GM12874 (cell line): ENCODE results near the gene AARS1.

Experiments
- TF ChIP-seq, protein P1 (sequence below): IDR thresholded peaks from 2 replicates; pipeline ENCODE4 v1.5.1; 2011; ENCODE audit warnings: low read depth, mild to moderate bottlenecking, control low read depth, low read length, moderate library complexity; ENCODE audit not compliant: insufficient read depth

The AARS1 gene

DNA sequence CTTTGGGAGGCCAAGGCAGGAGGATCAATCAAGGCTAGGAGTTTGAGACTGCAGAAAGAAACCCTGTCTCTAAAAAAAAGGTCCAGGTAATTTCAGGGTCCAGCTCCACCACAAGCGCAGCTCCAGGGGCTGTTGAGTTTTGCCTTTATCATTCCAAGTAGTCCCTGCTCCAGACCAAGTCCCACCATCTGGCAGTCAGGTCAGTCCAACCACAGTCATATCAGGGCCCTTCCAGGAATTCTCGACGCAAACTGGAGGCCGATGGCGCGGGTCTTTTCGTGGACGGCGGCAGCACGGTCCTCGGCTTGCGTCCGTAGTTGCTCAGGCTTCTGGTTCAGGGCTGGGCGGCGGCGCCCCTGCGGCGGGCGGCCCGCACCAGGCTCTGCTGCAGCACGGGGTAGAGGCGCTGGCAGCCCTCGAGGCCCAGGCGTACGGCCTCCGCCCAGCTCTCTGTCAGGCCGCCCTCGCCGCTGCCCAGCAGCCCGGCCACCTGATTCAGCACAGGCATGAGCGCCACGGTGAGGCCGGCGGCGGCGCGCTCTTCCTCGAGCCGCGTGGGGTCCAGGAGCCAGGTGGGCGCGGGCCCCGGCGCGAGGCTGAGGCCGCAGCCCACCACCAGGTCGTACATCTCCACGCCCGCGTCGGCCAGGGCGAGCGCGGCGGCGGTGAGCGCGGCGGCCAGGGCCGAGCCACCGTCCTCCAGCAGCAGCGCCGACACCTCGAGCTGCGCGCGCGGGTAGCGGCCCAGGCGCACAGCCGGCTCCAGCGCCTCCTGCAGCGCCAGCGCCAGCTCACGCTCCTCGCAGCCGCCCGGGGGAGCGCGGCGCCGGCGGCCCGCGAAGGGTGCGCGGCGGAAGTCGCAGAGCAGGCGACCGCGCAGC, 38.3 kb downstream of the AARS1 start:
- TF ChIP-seq, protein P1, sequence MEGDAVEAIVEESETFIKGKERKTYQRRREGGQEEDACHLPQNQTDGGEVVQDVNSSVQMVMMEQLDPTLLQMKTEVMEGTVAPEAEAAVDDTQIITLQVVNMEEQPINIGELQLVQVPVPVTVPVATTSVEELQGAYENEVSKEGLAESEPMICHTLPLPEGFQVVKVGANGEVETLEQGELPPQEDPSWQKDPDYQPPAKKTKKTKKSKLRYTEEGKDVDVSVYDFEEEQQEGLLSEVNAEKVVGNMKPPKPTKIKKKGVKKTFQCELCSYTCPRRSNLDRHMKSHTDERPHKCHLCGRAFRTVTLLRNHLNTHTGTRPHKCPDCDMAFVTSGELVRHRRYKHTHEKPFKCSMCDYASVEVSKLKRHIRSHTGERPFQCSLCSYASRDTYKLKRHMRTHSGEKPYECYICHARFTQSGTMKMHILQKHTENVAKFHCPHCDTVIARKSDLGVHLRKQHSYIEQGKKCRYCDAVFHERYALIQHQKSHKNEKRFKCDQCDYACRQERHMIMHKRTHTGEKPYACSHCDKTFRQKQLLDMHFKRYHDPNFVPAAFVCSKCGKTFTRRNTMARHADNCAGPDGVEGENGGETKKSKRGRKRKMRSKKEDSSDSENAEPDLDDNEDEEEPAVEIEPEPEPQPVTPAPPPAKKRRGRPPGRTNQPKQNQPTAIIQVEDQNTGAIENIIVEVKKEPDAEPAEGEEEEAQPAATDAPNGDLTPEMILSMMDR, result no peak
